GM12878 (cell line): ENCODE data around the gene CALML5. TPM values are rescaled to one million over a fixed set of nuclear protein-coding genes. Genes with fewer than 3 reads are reported as not detected.

Experiments used
- KAT2A ChIP-seq: conservative IDR thresholded peaks from 2 replicates; pipeline ENCODE4 v1.6.1; 2011; ENCODE audit warnings: low read depth, low read length; ENCODE audit not compliant: control insufficient read depth
- MLLT1 ChIP-seq: fragments of 450-650 bp; IDR thresholded peaks from 2 replicates; pipeline ENCODE4 v1.6.1; 2016; ENCODE audit warnings: mild to moderate bottlenecking
- MYC ChIP-seq: IDR thresholded peaks from 2 replicates; pipeline ENCODE4 v1.6.1; 2011; ENCODE audit warnings: mild to moderate bottlenecking, low read length, moderate library complexity, inconsistent platforms; ENCODE audit not compliant: insufficient read depth, insufficient replicate concordance, insufficient read length, severe bottlenecking
- SIN3A ChIP-seq: IDR thresholded peaks from 2 replicates; pipeline ENCODE4 v1.6.1; 2012; ENCODE audit warnings: low read depth, low read length, improper control_type of control experiment
- SMARCA5 ChIP-seq: fragments of 450-650 bp; IDR thresholded peaks from 2 replicates; pipeline ENCODE4 v1.6.1; 2017; ENCODE audit warnings: mild to moderate bottlenecking
- YY1 ChIP-seq: IDR thresholded peaks from 2 replicates; pipeline ENCODE4 v1.6.1; 2011; ENCODE audit warnings: low read depth, mild to moderate bottlenecking, low read length
- ZBTB11 ChIP-seq: fragments of 450-650 bp; formaldehyde crosslinking; IDR thresholded peaks from 2 replicates; pipeline ENCODE4 v1.5.0; 2022; ENCODE audit warnings: mild to moderate bottlenecking, missing genetic modification characterization
- ZNF207 ChIP-seq: fragments of 450-650 bp; IDR thresholded peaks from 2 replicates; pipeline ENCODE4 v1.6.1; 2014; ENCODE audit warnings: antibody characterized with exemption, mild to moderate bottlenecking, borderline replicate concordance
- ZNF687 ChIP-seq: fragments of 450-650 bp; IDR thresholded peaks from 2 replicates; pipeline ENCODE4 v1.6.1; 2017; ENCODE audit warnings: mild to moderate bottlenecking, moderate library complexity
- polyA plus RNA-seq, 11 experiments: library from polyadenylated mRNA; depleted of rRNA in 4 of 11; unstranded in 6 of 11; stranded (reverse) in 5 of 11; fragments of >200 nt; fragmentation: Nextera tagmentation in 4 of 11; fragmentation: Illumina TruSeq in 1 of 11; extraction: Ambion mirVana in 4 of 11; extraction: Trizol in 1 of 11; gene quantifications; 1 replicate in 1 of 11; 2 replicates in 10 of 11; pipeline versions ENCODE4 v1.2.1 to v1.2.3, GENCODE V29; 2011 to 2016; ENCODE audit warnings: inconsistent platforms in 2 of 11, missing spikeins in 2 of 11, low read depth in 1 of 11
- total RNA-seq, 4 experiments: library from RNA; depleted of rRNA in 3 of 4; stranded (reverse); fragments of >200 nt in 3 of 4; fragmentation: Illumina TruSeq in 1 of 4; extraction: Trizol in 1 of 4; gene quantifications; 2 replicates each; pipeline versions ENCODE4 v1.2.1 to v1.2.3, GENCODE V29; 2013 to 2021

CALML5 gene
- total and polyA plus RNA-seq, 10 of the 15 experiments (the other 5 are each of a cell fraction or from before 2014, with no cell fraction given): not detected

DNA sequence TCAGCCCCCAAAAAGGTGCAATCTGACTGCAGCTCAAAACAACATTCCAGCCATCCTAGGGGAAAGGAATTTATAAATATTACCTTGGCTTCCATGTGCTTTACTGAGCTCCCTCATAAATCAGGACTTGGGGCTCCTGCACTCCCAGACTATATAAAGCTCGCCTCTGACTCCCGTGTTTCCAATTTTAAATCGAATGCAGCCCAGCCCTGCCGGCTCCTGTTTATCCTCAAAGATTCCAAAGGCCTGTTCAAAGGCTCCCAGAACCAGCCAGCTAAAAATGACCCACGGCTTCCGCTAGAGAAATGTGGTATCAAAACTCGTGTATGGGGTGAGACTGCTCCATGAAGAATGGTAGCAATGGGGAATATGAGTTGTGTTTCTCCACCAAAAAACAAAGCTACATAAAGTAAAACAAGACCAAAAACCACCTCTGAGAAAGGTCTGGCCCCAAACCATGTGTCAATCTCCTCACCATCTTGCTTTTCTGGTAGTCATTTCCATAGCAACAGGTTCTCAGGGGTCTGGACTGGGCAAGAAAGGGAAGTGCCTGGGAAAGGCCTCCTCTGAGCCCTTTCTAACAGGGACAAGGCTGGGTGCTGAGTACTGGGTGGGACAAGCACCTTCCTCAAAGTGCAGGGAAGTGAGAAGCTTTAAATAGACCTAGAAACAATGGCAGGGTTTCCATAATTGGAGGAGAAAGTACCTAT lies 30.5 kb upstream of the CALML5 start (continued):
- TF ChIP-seq KAT2A (no peak), MLLT1 (no peak), YY1 (no peak), ZBTB11 (CRISPR knock-in tag) (no peak), ZNF687 (no peak), SIN3A (no peak), MYC (no peak), SMARCA5 (no peak), ZNF207 (no peak)
